ENCODE data around the gene HS6ST3. TPM values are rescaled to one million over a fixed set of nuclear protein-coding genes. Genes with fewer than 3 reads are reported as not detected.

The HS6ST3 gene
- total and polyA plus RNA-seq, 9 of the 15 experiments (the other 6 are each of a cell fraction or from before 2014, with no cell fraction given) = not detected

- POLR2A ChIA-PET = no interaction called here
- FAIRE-seq (no peak), ATAC-seq (no peak), DNase-seq (ENCODE audit: extremely low read depth in 1 of 4, low spot score in 3 of 4) (no peak)
- H3K9me3 ChIP-seq (replicated peaks; ENCODE audit: control insufficient read depth, insufficient read depth, low read depth, low read length) = no peaks in the 10 kb centered on the region
- no peak overlapping the region for H3K4me2 ChIP-seq (ENCODE audit: insufficient read depth, low read length)
- no peaks in the 10 kb centered on the region for H3K9me1 ChIP-seq (ENCODE audit: control insufficient read depth, insufficient read depth, low read length)
- H2AFZ ChIP-seq (ENCODE audit: low read depth, low read length) = no peak overlapping the region
- in situ Hi-C loops (cut with MboI) = no loop called here
- TF ChIP-seq SMARCC2 (IDR thresholded peaks at IDR 0.05; ENCODE audit: low read depth) = no peak
- no peak for TF ChIP-seq NKRF (IDR thresholded peaks at IDR 0.05; ENCODE audit: borderline replicate concordance)
- TF ChIP-seq RBFOX2 (IDR thresholded peaks at IDR 0.05; ENCODE audit: low read depth, low read length) = no peak
- TF ChIP-seq PHTF2 (CRISPR knock-in tag; IDR thresholded peaks at IDR 0.05) = no peak
- TF ChIP-seq ZNF436 (CRISPR knock-in tag; IDR thresholded peaks at IDR 0.05) = no peak
- H3K79me2 ChIP-seq (ENCODE audit: control insufficient read depth, insufficient read depth, low read length) = no peaks in the 10 kb centered on the region
- no peaks in the 10 kb centered on the region for H3K27me3 ChIP-seq (ENCODE audit: control insufficient read depth in 2 of 2, insufficient read depth in 2 of 2, low read length in 2 of 2)
- no peaks in the 10 kb centered on the region for H3K4me1 ChIP-seq (replicated peaks in 1 of 2; ENCODE audit: control insufficient read depth in 2 of 2, insufficient read depth in 2 of 2, low read length in 2 of 2)
- H3K36me3 ChIP-seq (ENCODE audit: control insufficient read depth, insufficient read depth, low read length) = no peaks in the 10 kb centered on the region
- intact Hi-C loops (cut with micrococcal nuclease) = no loop called here
- no peak overlapping the region for H3K9ac ChIP-seq (ENCODE audit: insufficient read depth in 1 of 2, low read depth in 2 of 2, low read length in 2 of 2)
- WGBS (ENCODE audit: insufficient coverage, low coverage, missing lambda C conversion rate) = 0% methylated on average over 1 of the region's 1 CpG
- no peak overlapping the region for H3K4me3 ChIP-seq
- CTCF ChIA-PET (ENCODE audit: low intra/inter-chr PET ratio) = no interaction called here
- no peak overlapping the region for H3K27ac ChIP-seq (ENCODE audit: extremely low read depth, low read depth, low read length)
- no TSS peak for BruUV-seq (replicated peaks)
- no peaks in the 10 kb centered on the region for H4K20me1 ChIP-seq (replicated peaks; ENCODE audit: control insufficient read depth, insufficient read depth, low read length)
Measured at GRCh38 chr13:96415831-96416385, 326.0 kb downstream of the HS6ST3 start.
